H54 (cell line): ENCODE measurements around the gene DENND2D.
"Not testable (repeated sequence)": the region's sequence is repeated elsewhere in the genome, so short reads cannot be mapped to it uniquely, and the experiment has no call there.

Experiments used
- DNase-seq: peaks from one replicate; pipeline ENCODE4 v3.0.0; 2011; ENCODE audit warnings: low spot score, mixed read lengths; ENCODE audit not compliant: insufficient read length
- FAIRE-seq: peaks from 3 replicates; lab custom pipeline; 2011; peaks lifted over from hg19 to GRCh38; lab: Jason Lieb, UNC
- POLR2A ChIP-seq: IDR thresholded peaks from 2 replicates; pipeline ENCODE4 v1.6.1; 2011; ENCODE audit warnings: low read depth, mild to moderate bottlenecking, low read length

DENND2D gene

DNA sequence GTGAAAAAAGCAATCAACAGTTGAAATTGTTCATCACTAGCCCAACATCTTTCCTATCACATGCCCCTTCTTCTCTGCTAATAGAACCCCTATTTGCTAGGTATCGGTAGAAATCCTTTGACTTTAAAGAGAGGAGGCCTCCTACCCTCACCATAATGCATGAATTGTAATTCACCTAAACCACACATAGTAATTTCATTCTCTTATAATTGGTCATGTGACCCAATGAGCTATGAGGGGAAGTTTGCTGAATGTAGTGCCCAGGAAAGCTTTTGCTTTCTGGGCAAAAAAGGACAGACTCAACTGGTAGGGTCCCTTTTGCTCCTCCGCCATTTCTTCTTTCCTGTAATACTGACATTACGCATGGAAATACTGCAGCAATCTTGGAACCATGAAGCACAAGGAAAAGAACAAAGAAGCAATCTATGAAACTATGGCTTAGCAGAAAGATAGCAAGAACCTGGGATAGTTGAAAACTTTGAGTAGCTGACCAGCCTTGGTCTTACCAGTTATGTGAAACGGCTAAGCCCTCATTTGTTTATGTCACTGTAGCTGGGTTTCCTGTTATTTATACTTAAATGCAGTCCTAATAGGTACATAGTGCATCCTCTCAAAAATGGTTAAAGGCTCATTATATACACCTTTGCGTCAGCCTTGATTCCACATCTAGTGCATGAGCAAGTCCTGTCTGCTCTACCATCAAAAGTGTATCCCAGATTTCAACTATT lies 16.9 kb upstream of the DENND2D start:
- TF ChIP-seq POLR2A = no peak
- no peak for FAIRE-seq

DNA sequence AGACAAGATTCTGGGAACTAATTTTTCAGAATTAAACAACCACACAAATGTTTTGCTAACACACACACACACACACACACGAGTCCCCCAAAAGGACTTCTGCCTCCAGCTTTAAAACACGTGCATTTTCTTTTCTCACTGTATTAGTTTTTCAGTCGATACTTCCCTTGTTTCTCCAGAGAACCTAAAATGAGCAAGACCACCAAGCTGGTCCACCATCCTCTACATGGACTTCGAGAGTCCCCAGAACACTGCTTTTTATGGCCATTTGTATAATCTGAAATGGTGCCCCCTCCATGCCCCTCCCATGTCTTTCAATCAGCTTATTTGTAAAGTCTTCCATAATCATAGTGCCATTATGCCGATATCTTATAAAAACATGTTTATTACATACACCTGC lies 16.3 kb upstream of the DENND2D start:
- no peak for TF ChIP-seq POLR2A
- FAIRE-seq (no peak), DNase-seq (no peak)

More for the DNA sequence above, 16.9 kb upstream of the DENND2D start:
- DNase-seq = no peak

DNA sequence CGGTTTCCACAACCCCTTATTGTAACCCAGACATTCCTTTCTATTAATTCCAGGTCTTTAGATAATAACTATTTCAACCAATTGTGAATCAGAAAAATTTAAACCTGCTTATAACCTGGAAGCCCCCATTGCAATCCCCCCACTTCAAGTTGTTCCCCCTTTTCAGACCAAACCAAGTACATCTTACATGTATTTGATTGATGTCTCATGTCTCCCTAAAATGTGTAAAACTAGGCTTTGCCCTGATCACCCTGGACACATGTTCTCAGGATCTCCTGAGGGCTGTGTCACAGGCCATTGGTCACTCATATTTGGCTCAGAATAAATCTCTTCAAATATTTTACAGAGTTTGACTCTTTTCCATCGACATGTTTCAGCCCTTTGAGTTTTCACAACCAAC lies 14.8 kb upstream of the DENND2D start:
- FAIRE-seq, DNase-seq: not testable (repeated sequence)

DNA sequence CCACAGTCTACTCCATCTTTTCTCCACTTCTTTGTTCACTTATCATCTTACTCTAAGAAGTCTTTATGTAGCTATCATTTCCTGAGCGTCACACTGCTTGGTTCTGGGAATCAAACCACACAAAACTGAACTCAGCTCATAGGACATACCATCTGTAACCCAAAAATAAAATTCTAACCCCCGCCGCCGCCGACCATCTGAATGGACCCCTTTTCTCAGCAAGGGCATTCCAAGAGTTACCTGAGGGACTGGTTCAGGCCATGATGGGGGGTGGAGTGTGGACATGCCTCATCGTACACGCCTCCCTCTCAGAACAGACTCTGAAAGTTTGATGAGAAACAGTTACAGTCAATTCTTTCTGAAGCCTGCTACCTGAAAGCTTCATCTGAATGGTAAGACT lies 14.4 kb upstream of the DENND2D start:
- DNase-seq = no peak
- no peak for FAIRE-seq
- no peak for TF ChIP-seq POLR2A

DNA sequence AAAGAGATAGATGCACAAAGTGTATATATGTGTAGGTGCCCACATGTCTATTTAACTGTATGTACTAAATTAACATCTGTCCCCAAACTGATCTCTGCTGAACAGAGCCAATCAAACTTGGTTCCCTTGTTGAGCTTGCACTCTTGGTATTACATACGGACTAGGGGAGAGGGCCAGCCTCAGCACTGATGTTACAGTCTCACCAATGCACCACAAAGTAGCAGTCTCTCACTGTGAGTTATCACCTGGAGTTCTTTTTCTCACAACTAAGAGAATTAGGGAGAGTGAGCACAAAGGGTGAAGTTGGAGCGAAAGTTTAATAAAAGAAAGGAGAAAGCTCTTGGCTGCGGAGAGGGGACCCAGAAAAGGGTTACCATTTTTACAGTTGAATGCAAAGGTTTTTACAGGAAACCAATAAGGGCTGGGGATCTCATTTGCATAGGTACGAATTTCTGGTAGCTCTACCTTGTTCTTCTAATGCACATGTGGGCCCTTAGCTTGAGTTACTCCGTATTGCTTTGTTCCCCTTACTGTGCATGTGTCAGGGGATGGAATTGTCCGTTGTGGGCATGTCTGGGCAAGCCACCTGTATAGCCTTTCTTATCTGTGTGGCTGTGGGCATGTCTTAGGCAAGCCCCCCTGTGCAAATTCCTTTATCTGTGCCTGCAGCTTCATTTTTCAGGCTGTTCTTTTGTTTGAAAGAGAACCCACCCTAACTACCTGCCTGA lies 13.8 kb upstream of the DENND2D start:
- DNase-seq (no peak), FAIRE-seq (no peak)
- no peak for TF ChIP-seq POLR2A

DNA sequence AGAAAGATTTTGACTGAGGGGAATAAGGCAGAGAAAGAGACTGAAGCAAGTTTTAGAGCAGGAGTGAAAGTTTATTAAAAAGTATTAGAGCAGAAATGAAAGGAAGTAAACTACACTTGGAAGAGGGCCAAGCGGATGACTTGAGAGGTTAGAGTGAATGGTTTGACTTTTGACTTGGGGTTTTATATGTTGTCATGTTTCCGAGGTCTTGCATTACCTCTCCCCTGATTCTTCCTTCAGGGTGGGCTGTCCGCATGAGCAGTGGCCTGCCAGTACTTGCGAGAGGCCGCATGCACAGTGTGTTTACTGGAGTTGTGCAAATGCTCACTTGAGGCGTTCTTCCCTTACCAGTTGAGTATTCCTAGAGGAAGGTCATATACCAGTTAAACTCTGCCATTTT lies 13.0 kb upstream of the DENND2D start:
- no peak for DNase-seq

DNA sequence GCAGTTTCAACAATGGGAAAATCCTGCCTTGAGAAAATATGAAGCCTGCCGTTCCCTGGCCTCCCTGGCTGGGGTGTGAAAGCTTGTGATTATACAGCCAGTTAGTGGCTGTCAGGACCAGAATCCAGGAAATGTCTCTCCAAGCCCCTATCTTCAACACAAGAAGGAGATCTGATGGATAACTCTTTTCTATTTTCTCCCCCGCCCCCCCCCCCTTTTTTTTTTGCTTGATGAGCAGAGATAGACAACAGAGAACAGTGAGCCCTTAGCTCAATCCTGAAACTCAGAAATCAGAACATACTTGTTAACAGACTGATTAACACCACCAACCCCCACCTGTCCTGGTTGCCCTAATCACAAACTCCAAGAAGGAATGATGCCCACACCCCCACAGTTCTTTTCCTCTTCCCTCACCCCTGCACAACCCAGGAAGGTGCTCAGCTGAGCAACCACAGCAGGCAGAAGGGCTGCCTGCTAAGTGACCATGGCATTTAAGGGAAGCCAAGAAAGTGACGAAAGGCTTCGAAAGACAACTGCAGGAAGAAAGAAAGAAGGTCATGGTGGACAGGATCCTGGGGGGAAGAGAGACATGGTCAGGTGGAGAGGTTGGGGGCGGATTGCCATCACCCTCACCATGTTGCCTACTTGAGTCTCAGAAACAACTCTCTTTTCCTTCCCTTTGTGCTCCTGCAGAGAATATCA lies 12.3 kb upstream of the DENND2D start:
- TF ChIP-seq POLR2A = no peak
- DNase-seq = no peak
- no peak for FAIRE-seq

More for the DNA sequence above, 13.0 kb upstream of the DENND2D start:
- TF ChIP-seq POLR2A = no peak
- no peak for FAIRE-seq

DNA sequence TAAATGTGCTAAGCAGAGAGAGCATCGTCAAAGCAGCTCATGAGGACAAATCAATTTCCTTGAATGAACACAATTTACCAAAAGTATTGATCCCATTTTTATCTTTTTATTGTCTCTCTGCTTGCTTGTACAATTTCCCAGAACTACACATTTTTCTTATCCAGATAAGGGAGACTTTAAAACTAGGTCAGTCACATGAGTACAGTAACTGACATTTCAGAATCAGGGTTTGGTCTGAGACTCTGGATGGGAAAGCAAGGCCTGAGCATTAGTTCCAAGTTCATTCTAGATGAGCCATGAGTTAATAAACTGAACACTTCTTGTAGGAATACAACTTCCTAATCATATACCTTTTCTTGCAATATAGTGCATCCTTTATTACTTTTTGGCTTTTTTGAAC lies 11.5 kb upstream of the DENND2D start:
- TF ChIP-seq POLR2A = no peak
- DNase-seq = no peak
- no peak for FAIRE-seq

DNA sequence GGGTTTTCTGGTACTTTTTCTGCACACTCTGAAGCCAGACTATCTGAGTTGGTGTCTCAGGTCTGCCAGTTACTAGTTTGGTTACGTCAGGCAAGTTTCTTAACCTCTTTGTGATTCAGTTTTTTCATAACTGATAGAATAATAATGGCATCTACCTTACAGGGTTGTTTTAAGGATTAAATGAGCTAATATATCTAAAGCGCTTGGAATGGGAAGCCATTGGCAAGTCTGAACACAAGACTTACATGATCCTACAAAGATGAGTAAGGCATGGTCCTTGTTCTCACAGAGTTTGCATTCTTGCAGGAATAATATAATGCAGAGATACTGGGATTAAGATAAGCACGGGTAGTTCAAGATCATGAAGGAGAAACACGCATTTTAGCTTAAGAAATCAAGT lies 9.2 kb upstream of the DENND2D start:
- DNase-seq (no peak), FAIRE-seq (no peak)
- TF ChIP-seq POLR2A = no peak

DNA sequence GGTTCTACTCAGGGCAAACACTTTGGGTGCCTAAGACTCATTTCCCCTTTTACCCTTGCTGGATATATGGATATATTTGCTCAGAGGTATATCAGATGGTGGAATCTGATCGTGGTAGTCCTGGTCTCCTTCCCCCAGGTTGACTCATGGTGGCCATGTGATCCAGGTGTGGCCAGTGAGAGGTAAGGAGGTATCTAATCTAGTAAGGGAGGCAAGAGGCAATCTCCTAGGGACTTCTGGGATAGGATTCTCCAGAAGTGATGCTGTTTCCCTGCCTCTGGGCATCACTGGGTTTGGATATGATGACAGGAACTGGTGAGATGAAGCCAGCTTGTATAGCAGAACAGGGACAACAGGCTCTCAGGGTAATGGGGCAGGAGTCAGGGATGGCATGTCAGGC lies 8.5 kb upstream of the DENND2D start:
- FAIRE-seq (no peak), DNase-seq (no peak)
- TF ChIP-seq POLR2A = no peak

DNA sequence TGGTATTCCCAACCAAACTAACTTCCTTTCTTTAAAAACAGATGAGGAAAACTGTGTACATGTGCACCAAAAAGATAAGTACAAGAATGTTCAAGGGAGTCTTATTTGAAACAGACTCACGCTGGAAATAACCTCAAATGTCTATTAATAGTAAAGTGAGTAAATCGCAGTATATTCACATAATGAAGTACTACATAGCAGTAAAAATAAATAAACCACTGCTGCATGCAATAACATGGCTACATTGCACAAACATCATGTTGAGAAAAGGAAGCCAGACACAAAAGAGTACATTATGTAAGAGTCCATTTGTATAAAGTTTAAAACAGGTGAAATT lies 5.2 kb upstream of the DENND2D start:
- no peak for TF ChIP-seq POLR2A
- no peak for FAIRE-seq
- DNase-seq = no peak

DNA sequence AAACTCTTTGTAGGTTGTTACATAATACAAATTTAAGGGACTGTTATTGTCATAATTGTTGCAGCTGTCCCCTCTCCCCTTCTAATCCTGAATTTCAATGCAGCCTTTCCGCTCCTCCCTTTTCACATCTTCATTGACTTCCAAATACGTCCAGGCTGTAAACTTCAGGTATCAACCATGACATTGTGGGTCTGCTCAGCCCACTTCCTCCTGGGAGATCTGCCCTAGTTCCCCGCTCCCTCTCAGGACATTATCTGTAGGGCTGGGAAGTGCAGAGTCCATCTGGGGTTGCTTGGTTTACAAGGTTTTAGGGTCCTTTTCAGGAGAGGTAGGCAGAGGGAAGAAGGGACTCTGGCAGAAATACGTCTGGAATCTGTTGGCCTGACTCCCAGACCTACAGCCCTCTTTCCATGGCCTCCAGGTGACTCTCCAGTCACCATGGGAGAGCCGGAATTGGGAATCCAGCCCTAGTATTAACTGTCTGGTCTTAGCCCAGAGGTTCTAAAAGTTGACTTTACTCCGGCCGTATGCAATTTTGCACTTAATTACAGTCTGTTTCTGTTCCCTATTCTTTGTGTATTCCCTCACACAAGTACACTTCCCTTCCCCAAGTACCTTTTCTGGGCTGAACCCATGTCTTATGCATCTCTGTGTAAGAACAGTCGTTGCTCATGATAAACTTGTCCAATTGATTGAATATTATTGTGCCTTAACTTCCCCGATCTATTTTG lies 4.7 kb upstream of the DENND2D start:
- DNase-seq = no peak
- no peak for FAIRE-seq
- no peak for TF ChIP-seq POLR2A

DNA sequence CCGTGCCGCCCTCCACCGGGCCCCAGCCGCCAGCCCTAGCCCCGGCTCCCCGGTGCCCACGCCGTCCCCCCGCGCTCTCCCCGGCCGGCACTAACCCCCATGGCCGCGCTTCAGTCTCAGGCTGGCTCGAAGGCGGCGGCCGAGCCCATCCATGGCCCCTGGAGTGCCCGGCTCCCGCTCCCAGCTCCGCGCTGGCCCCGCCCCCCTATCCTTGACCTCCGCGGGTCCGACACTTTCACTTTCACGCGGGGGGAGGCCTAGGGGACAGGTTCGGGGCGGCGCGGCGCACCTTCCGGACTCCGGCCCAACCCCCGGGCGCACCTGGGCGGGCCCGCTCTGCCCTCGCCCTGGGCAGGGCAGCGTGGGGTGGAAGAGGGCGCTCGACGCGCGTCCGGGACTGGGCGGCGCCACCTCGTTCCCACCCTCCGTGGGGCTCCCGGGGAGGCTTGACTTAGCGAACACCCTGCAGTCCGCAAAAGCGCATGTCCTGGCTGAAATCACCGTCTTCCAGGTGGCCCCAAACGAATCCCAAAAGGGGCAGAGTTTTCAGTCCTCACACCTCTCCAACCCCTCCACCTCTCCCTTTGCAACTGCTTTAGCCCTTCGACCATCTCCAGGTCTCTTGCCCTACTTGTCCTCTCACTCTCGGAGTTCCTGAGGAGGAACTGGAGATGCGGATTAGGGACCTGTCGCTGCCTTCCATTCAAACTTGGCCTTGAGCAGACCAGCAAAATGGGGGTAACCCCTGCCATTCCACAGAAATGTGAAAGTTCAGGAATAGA lies 3.9 kb upstream of the DENND2D start:
- no peak for TF ChIP-seq POLR2A
- FAIRE-seq (no peak), DNase-seq (no peak)
